Measurements from ENCODE around the gene ABAT. TPM values are rescaled to one million over a fixed set of nuclear protein-coding genes. Genes with fewer than 3 reads are reported as not detected.

The ABAT gene
- total RNA-seq, 2 experiments from 2014 or later = 4.1 to 4.4 TPM

GRCh38 chr16:8819411-8820034 is 145.1 kb downstream of the ABAT start:
- Histone ChIP-seq H3K27ac (ENCODE audit: low read depth in 1 of 2, low read length in 2 of 2) (no peak overlapping the region), H3K9me3 (ENCODE audit: control insufficient read depth in 1 of 2, insufficient read depth in 1 of 2, low read length in 2 of 2) (no peaks in the 10 kb centered on the region), H3K4me1 (ENCODE audit: insufficient read depth, low read length) (peaks cover 8% of the 10 kb centered on the region), H3K4me3 (ENCODE audit: low read length) (no peak overlapping the region), H3K27me3 (ENCODE audit: control insufficient read depth in 1 of 2, insufficient read depth in 2 of 2, low read length in 2 of 2) (no peaks in the 10 kb centered on the region), H3K36me3 (ENCODE audit: insufficient read depth, low read length) (peaks cover 45% of the 10 kb centered on the region)
- POLR2A ChIA-PET = interaction anchor here (1.6 kb wide), 1 partner anchor 49 kb away, joined by 6 read pairs; the partner anchor contains the start of gene CARHSP1
- H3K4me1 Mint-ChIP-seq (ENCODE audit: low read depth) = peaks cover 21% of the 10 kb centered on the region
- DNase-seq (no peak), ATAC-seq (ENCODE audit: poor library complexity) (no peak)
- TF ChIP-seq CTCF (IDR thresholded peaks at IDR 0.05) = no peak
- no peaks in the 10 kb centered on the region for H3K27me3 Mint-ChIP-seq
- H3K9me3 Mint-ChIP-seq = no peaks in the 10 kb centered on the region
- intact Hi-C loops (cut with DNase I, micrococcal nuclease) = loop anchor here in 1 of 2 experiments (5.0 kb wide), 2 partner anchors 48 to 63 kb away; partner anchors contain the start of genes CARHSP1 and LITAFD
- CTCF ChIA-PET = no interaction called here
- no peak overlapping the region for H3K4me3 Mint-ChIP-seq
- no peak overlapping the region for H3K27ac Mint-ChIP-seq
- peaks cover 72% of the 10 kb centered on the region for H3K36me3 Mint-ChIP-seq (ENCODE audit: low read depth)

- intact Hi-C loops (cut with DNase I, micrococcal nuclease) = no loop called here
- H3K4me1 ChIP-seq (ENCODE audit: insufficient read depth, low read length) = no peaks in the 10 kb centered on the region
- H3K36me3 ChIP-seq (ENCODE audit: insufficient read depth, low read length) = peaks cover 36% of the 10 kb centered on the region
- no peaks in the 10 kb centered on the region for H3K9me3 ChIP-seq (ENCODE audit: control insufficient read depth in 1 of 2, insufficient read depth in 1 of 2, low read length in 2 of 2)
- DNase-seq = no peak
- ChIA-PET POLR2A (interaction anchor here (1.5 kb wide), 1 partner anchor 46 kb away, joined by 3 read pairs; the partner anchor contains the start of gene CARHSP1), CTCF (no interaction called here)
- H3K4me3 Mint-ChIP-seq = no peak overlapping the region
- no peak overlapping the region for H3K27ac Mint-ChIP-seq
- no peak for TF ChIP-seq CTCF (IDR thresholded peaks at IDR 0.05)
- H3K9me3 Mint-ChIP-seq = no peaks in the 10 kb centered on the region
- ATAC-seq (ENCODE audit: poor library complexity) = no peak
- no peak overlapping the region for H3K27ac ChIP-seq (ENCODE audit: low read depth in 1 of 2, low read length in 2 of 2)
- H3K4me3 ChIP-seq (ENCODE audit: low read length) = no peak overlapping the region
- peaks cover 9% of the 10 kb centered on the region for H3K4me1 Mint-ChIP-seq (ENCODE audit: low read depth)
- peaks cover 56% of the 10 kb centered on the region for H3K36me3 Mint-ChIP-seq (ENCODE audit: low read depth)
- H3K27me3 ChIP-seq (ENCODE audit: control insufficient read depth in 1 of 2, insufficient read depth in 2 of 2, low read length in 2 of 2) = no peaks in the 10 kb centered on the region
- H3K27me3 Mint-ChIP-seq = no peaks in the 10 kb centered on the region
Measured at GRCh38 chr16:8822403-8822802, 148.0 kb downstream of the ABAT start.

GRCh38 chr16:8826278-8826879 is 152.0 kb downstream of the ABAT start:
- H3K9me3 ChIP-seq (ENCODE audit: control insufficient read depth in 1 of 2, insufficient read depth in 1 of 2, low read length in 2 of 2) = no peaks in the 10 kb centered on the region
- CTCF ChIA-PET = interaction anchor here (1.4 kb wide), 1 partner anchor 54 kb away, joined by 3 read pairs; no protein-coding TSS in a partner anchor
- no peaks in the 10 kb centered on the region for H3K27me3 ChIP-seq (ENCODE audit: control insufficient read depth in 1 of 2, insufficient read depth in 2 of 2, low read length in 2 of 2)
- Mint-ChIP-seq H3K9me3 (no peaks in the 10 kb centered on the region), H3K27ac (no peak overlapping the region), H3K27me3 (no peaks in the 10 kb centered on the region), H3K4me1 (ENCODE audit: low read depth) (no peaks in the 10 kb centered on the region), H3K36me3 (ENCODE audit: low read depth) (peaks cover 53% of the 10 kb centered on the region), H3K4me3 (no peak overlapping the region)
- no peak for DNase-seq
- no peak for TF ChIP-seq CTCF (IDR thresholded peaks at IDR 0.05)
- no peak overlapping the region for H3K4me3 ChIP-seq (ENCODE audit: low read length)
- peaks cover 24% of the 10 kb centered on the region for H3K36me3 ChIP-seq (ENCODE audit: insufficient read depth, low read length)
- no peak overlapping the region for H3K27ac ChIP-seq (ENCODE audit: low read depth in 1 of 2, low read length in 2 of 2)
- intact Hi-C loops (cut with DNase I, micrococcal nuclease) = no loop called here
- no peak for ATAC-seq (ENCODE audit: poor library complexity)
- POLR2A ChIA-PET = no interaction called here
- H3K4me1 ChIP-seq (ENCODE audit: insufficient read depth, low read length) = no peaks in the 10 kb centered on the region
